ENCODE data around the gene TPRKB. TPM values are rescaled to one million over a fixed set of nuclear protein-coding genes. Genes with fewer than 3 reads are reported as not detected.
A peak's percentile ranks its signal among the peaks of the same experiment; 100 is the strongest.

Gene TPRKB
- total and polyA plus RNA-seq, 2 donors (not counting 1 experiment from before 2014, with no cell fraction given), result 24.3 to 31.2 TPM

DNA sequence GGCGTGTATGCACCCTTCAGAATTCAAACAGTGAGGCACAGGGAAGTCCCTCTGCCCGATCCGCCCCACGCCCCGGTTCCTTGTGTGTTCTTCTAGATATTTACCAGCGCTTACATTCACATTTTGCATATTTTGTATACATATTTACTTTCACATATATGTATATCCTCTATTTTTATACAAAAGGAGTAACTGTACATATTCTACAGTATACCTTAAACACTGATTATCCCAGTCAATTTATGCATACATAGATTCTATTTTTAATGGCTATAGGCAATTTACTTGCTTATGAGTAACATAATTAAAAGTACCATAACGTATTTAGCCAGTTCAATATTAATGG is 43.1 kb upstream of the TPRKB start:
- TF ChIP-seq, protein P1, sequence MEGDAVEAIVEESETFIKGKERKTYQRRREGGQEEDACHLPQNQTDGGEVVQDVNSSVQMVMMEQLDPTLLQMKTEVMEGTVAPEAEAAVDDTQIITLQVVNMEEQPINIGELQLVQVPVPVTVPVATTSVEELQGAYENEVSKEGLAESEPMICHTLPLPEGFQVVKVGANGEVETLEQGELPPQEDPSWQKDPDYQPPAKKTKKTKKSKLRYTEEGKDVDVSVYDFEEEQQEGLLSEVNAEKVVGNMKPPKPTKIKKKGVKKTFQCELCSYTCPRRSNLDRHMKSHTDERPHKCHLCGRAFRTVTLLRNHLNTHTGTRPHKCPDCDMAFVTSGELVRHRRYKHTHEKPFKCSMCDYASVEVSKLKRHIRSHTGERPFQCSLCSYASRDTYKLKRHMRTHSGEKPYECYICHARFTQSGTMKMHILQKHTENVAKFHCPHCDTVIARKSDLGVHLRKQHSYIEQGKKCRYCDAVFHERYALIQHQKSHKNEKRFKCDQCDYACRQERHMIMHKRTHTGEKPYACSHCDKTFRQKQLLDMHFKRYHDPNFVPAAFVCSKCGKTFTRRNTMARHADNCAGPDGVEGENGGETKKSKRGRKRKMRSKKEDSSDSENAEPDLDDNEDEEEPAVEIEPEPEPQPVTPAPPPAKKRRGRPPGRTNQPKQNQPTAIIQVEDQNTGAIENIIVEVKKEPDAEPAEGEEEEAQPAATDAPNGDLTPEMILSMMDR (IDR thresholded peaks at IDR 0.05), result peak; percentile 40
- TF ChIP-seq EZH2 (IDR thresholded peaks at IDR 0.05; ENCODE audit: borderline replicate concordance, insufficient read depth, low read depth, low read length, poor library complexity, severe bottlenecking), result no peak
- Histone ChIP-seq H3K27me3 (replicated peaks in 1 of 4; ENCODE audit: control extremely low read depth in 1 of 4, control insufficient read depth in 3 of 4, insufficient read depth in 4 of 4, low read length in 3 of 4) (no peaks in the 10 kb centered on the region), H3K36me3 (replicated peaks in 1 of 2; ENCODE audit: control extremely low read depth in 1 of 2, control insufficient read depth in 1 of 2, extremely low read depth in 1 of 2, insufficient read depth in 2 of 2, low read length in 1 of 2) (peaks cover 3 to 19% of the 10 kb centered on the region in 2 experiments), H4K20me1 (ENCODE audit: control insufficient read depth, insufficient read depth, low read length, poor library complexity, severe bottlenecking) (no peaks in the 10 kb centered on the region), H3K27ac (ENCODE audit: low read length in 2 of 2) (peak overlapping the region in 1 of 2 donors; percentile 72), H2AFZ (ENCODE audit: insufficient read depth, low read depth, low read length, poor library complexity, severe bottlenecking) (peak overlapping the region; percentile 89), H3K9me3 (ENCODE audit: control extremely low read depth in 1 of 3, control insufficient read depth in 2 of 3, insufficient read depth in 1 of 3, low read length in 2 of 3) (no peaks in the 10 kb centered on the region), H3K4me3 (ENCODE audit: control extremely low read depth in 1 of 5, extremely low read depth in 1 of 5, insufficient read depth in 1 of 5, low read depth in 2 of 5, low read length in 4 of 5) (peak overlapping the region; percentile 64 to 95 (median 91)), H3K4me1 (ENCODE audit: control insufficient read depth in 2 of 2, insufficient read depth in 2 of 2, low read length in 2 of 2) (peaks cover 11 to 18% of the 10 kb centered on the region in 2 donors), H3K9ac (ENCODE audit: low read length) (peak overlapping the region; percentile 86), H3K4me2 (replicated peaks; ENCODE audit: low read depth, low read length, poor library complexity, severe bottlenecking) (peak overlapping the region; percentile 80), H3K79me2 (ENCODE audit: control insufficient read depth, insufficient read depth, low read length) (peaks cover 39% of the 10 kb centered on the region)
- Mint-ChIP-seq H3K27ac (peak overlapping the region; percentile 99), H3K27me3 (peaks cover 10% of the 10 kb centered on the region), H3K9me3 (ENCODE audit: insufficient read depth) (no peaks in the 10 kb centered on the region), H3K4me3 (peak overlapping the region; percentile 100), H3K4me1 (peaks cover 22% of the 10 kb centered on the region)
- no peak for ATAC-seq (ENCODE audit: low read depth)
- no peak for DNase-seq
- intact Hi-C loops (cut with micrococcal nuclease), result loop anchor here (1.0 kb wide), 2 partner anchors 43 to 48 kb away; partner anchors contain the start of genes STAMBP and TPRKB
- POLR2A ChIA-PET, result interaction anchor here (0.9 kb wide), 1 partner anchor 419 kb away, joined by 3 read pairs; the partner anchor contains the start of gene MTHFD2
- WGBS (ENCODE audit: insufficient coverage), result 0% methylated on average over 1 of the region's 7 CpGs
- CTCF ChIA-PET, result interaction anchor here (1.0 kb wide), 1 partner anchor 48 kb away, joined by 3 read pairs; the partner anchor contains the start of gene STAMBP
